Glutamatergic neuron (in vitro differentiated cells): ENCODE data around the gene GZMB. TPM values are rescaled to one million over a fixed set of nuclear protein-coding genes. Genes with fewer than 3 reads are reported as not detected.

ENCODE experiments used
- DNase-seq: peaks from one replicate; pipeline ENCODE4 v3.0.0; 2022
- H3K27ac Mint-ChIP-seq: one replicate; pipeline ENCODE4 v1.8.0; 2020; ENCODE audit warnings: mild to moderate bottlenecking, mixed read lengths, inconsistent platforms; ENCODE audit not compliant: unreplicated experiment
- H3K27me3 Mint-ChIP-seq: one replicate; pipeline ENCODE4 v1.8.0; 2020; ENCODE audit warnings: mild to moderate bottlenecking, moderate library complexity, mixed read lengths, inconsistent platforms; ENCODE audit not compliant: unreplicated experiment
- H3K36me3 Mint-ChIP-seq: one replicate; pipeline ENCODE4 v1.8.0; 2020; ENCODE audit warnings: mild to moderate bottlenecking, mixed read lengths, inconsistent platforms; ENCODE audit not compliant: unreplicated experiment
- H3K4me1 Mint-ChIP-seq: one replicate; pipeline ENCODE4 v1.8.0; 2020; ENCODE audit warnings: mild to moderate bottlenecking, low read depth, mixed read lengths, inconsistent platforms; ENCODE audit not compliant: unreplicated experiment
- H3K4me3 Mint-ChIP-seq: one replicate; pipeline ENCODE4 v1.8.0; 2020; ENCODE audit warnings: mild to moderate bottlenecking, mixed read lengths, inconsistent platforms; ENCODE audit not compliant: unreplicated experiment
- H3K9me3 Mint-ChIP-seq: one replicate; pipeline ENCODE4 v1.8.0; 2020; ENCODE audit warnings: mild to moderate bottlenecking, moderate library complexity, mixed read lengths, inconsistent platforms; ENCODE audit not compliant: unreplicated experiment
- CTCF ChIP-seq: fragments of 200-600 bp; sonication (generic); IDR thresholded peaks from one replicate; pipeline ENCODE4 v1.5.0; 2021; ENCODE audit not compliant: partially characterized antibody, unreplicated experiment
- total RNA-seq: library from RNA; stranded (reverse); fragmentation: NEBNext Ultra II Directional; extraction: Animal tissue kit (Norgen Biotek cat#: 25700); gene quantifications from one replicate; pipeline ENCODE4 v1.2.1, GENCODE V29; 2021; ENCODE audit not compliant: unreplicated experiment

Gene GZMB
- total RNA-seq, 1 donor from 2014 or later = not detected

- Mint-ChIP-seq H3K4me1 (no peaks in the 10 kb centered on the region), H3K27ac (no peak overlapping the region), H3K4me3 (no peak overlapping the region), H3K27me3 (no peaks in the 10 kb centered on the region), H3K9me3 (no peaks in the 10 kb centered on the region), H3K36me3 (no peaks in the 10 kb centered on the region)
- no peak for TF ChIP-seq CTCF
- DNase-seq = no peak
Measured at GRCh38 chr14:24613241-24613640, 20.7 kb downstream of the GZMB start.

- Mint-ChIP-seq H3K4me3 (no peak overlapping the region), H3K9me3 (no peaks in the 10 kb centered on the region), H3K36me3 (no peaks in the 10 kb centered on the region), H3K4me1 (peaks cover 3% of the 10 kb centered on the region), H3K27ac (no peak overlapping the region), H3K27me3 (no peaks in the 10 kb centered on the region)
- no peak for TF ChIP-seq CTCF
- DNase-seq = no peak
Measured at GRCh38 chr14:24612196-24612595, 21.8 kb downstream of the GZMB start.

- Mint-ChIP-seq H3K27ac (no peak within 1 kb of the TSS), H3K4me3 (no peak within 1 kb of the TSS), H3K36me3 (no peaks in the 10 kb centered on the region), H3K9me3 (no peaks in the 10 kb centered on the region), H3K4me1 (peaks cover 3% of the 10 kb centered on the region), H3K27me3 (no peaks in the 10 kb centered on the region)
- no peak for DNase-seq
- no peak for TF ChIP-seq CTCF
Measured at GRCh38 chr14:24609655-24610344, 24.2 kb downstream of the GZMB start, which contains the start of gene GZMH. GZMH (minus strand) TSS chr14:24609685; CDS start chr14:24609613, 72 bp downstream.

- Mint-ChIP-seq H3K36me3 (no peaks in the 10 kb centered on the region), H3K27me3 (no peaks in the 10 kb centered on the region), H3K9me3 (no peaks in the 10 kb centered on the region), H3K4me1 (peaks cover 3% of the 10 kb centered on the region), H3K27ac (no peak overlapping the region), H3K4me3 (no peak overlapping the region)
- no peak for TF ChIP-seq CTCF
- no peak for DNase-seq
Measured at GRCh38 chr14:24607635-24608514, 26.1 kb downstream of the GZMB start.

- TF ChIP-seq CTCF = no peak
- no peak for DNase-seq
- Mint-ChIP-seq H3K4me1 (peaks cover 3% of the 10 kb centered on the region), H3K36me3 (no peaks in the 10 kb centered on the region), H3K27me3 (no peaks in the 10 kb centered on the region), H3K9me3 (no peaks in the 10 kb centered on the region), H3K27ac (no peak overlapping the region), H3K4me3 (no peak overlapping the region)
Measured at GRCh38 chr14:24607081-24607480, 26.9 kb downstream of the GZMB start.
